Measurements from ENCODE around the gene YY1.

The YY1 gene

GRCh38 chr14:100279563-100279962 is 40.6 kb downstream of the YY1 start:
- Histone ChIP-seq H3K27me3 (ENCODE audit: insufficient read depth, low read length) (no peaks in the 10 kb centered on the region), H4K20me1 (ENCODE audit: insufficient read depth, low read length) (no peaks in the 10 kb centered on the region), H3K36me3 (ENCODE audit: insufficient read depth, low read length) (peaks cover 71% of the 10 kb centered on the region; the same call in 1 of the 2 replicates), H3K27ac (ENCODE audit: low read depth, low read length, poor library complexity, severe bottlenecking) (no peak overlapping the region), H3K79me2 (ENCODE audit: insufficient read depth, low read length) (peaks cover 14% of the 10 kb centered on the region), H3K9me2 (ENCODE audit: low read depth, low read length) (no peaks in the 10 kb centered on the region), H3K4me1 (ENCODE audit: insufficient read depth, low read length, severe bottlenecking) (peaks cover 5% of the 10 kb centered on the region), H3F3A (ENCODE audit: insufficient read depth, low read length) (no peaks in the 10 kb centered on the region), H3K4me3 (ENCODE audit: low read depth, low read length, poor library complexity, severe bottlenecking) (no peak overlapping the region), H3K9ac (ENCODE audit: low read length) (no peak overlapping the region), H3K9me3 (ENCODE audit: low read length) (no peaks in the 10 kb centered on the region), H2AFZ (ENCODE audit: low read length) (no peak overlapping the region), H3K4me2 (ENCODE audit: low read length) (no peak overlapping the region)
- TF ChIP-seq CTCF (IDR thresholded peaks at IDR 0.05; ENCODE audit: low read length), result no peak
- no peak for TF ChIP-seq EZH2 (IDR thresholded peaks at IDR 0.05; ENCODE audit: borderline replicate concordance, low read length)

GRCh38 chr14:100281286-100282082 is 42.5 kb downstream of the YY1 start:
- Histone ChIP-seq H3K27ac (ENCODE audit: low read depth, low read length, poor library complexity, severe bottlenecking) (no peak overlapping the region), H3K4me2 (ENCODE audit: low read length) (no peak overlapping the region), H2AFZ (ENCODE audit: low read length) (no peak overlapping the region), H4K20me1 (ENCODE audit: insufficient read depth, low read length) (no peaks in the 10 kb centered on the region), H3K79me2 (ENCODE audit: insufficient read depth, low read length) (peaks cover 3% of the 10 kb centered on the region; the same call in 1 of the 2 replicates), H3K9me2 (ENCODE audit: low read depth, low read length) (no peaks in the 10 kb centered on the region), H3K27me3 (ENCODE audit: insufficient read depth, low read length) (no peaks in the 10 kb centered on the region), H3F3A (ENCODE audit: insufficient read depth, low read length) (no peaks in the 10 kb centered on the region), H3K36me3 (ENCODE audit: insufficient read depth, low read length) (peaks cover 52% of the 10 kb centered on the region; the same call in 1 of the 2 replicates), H3K4me3 (ENCODE audit: low read depth, low read length, poor library complexity, severe bottlenecking) (no peak overlapping the region), H3K4me1 (ENCODE audit: insufficient read depth, low read length, severe bottlenecking) (peaks cover 14% of the 10 kb centered on the region), H3K9me3 (ENCODE audit: low read length) (no peaks in the 10 kb centered on the region), H3K9ac (ENCODE audit: low read length) (no peak overlapping the region)
- no peak for TF ChIP-seq CTCF (IDR thresholded peaks at IDR 0.05; ENCODE audit: low read length)
- no peak for TF ChIP-seq EZH2 (IDR thresholded peaks at IDR 0.05; ENCODE audit: borderline replicate concordance, low read length)

GRCh38 chr14:100282083-100282350 is 43.1 kb downstream of the YY1 start:
- Histone ChIP-seq H3K4me2 (ENCODE audit: low read length) (no peak overlapping the region), H3K4me1 (ENCODE audit: insufficient read depth, low read length, severe bottlenecking) (peaks cover 14% of the 10 kb centered on the region), H4K20me1 (ENCODE audit: insufficient read depth, low read length) (no peaks in the 10 kb centered on the region), H2AFZ (ENCODE audit: low read length) (no peak overlapping the region), H3K4me3 (ENCODE audit: low read depth, low read length, poor library complexity, severe bottlenecking) (no peak overlapping the region), H3K9me3 (ENCODE audit: low read length) (no peaks in the 10 kb centered on the region), H3K9me2 (ENCODE audit: low read depth, low read length) (no peaks in the 10 kb centered on the region), H3K79me2 (ENCODE audit: insufficient read depth, low read length) (peaks cover 3% of the 10 kb centered on the region; the same call in 1 of the 2 replicates), H3K27me3 (ENCODE audit: insufficient read depth, low read length) (no peaks in the 10 kb centered on the region), H3K36me3 (ENCODE audit: insufficient read depth, low read length) (peaks cover 46% of the 10 kb centered on the region; the same call in 1 of the 2 replicates), H3K27ac (ENCODE audit: low read depth, low read length, poor library complexity, severe bottlenecking) (no peak overlapping the region), H3K9ac (ENCODE audit: low read length) (no peak overlapping the region), H3F3A (ENCODE audit: insufficient read depth, low read length) (no peaks in the 10 kb centered on the region)
- no peak for TF ChIP-seq EZH2 (IDR thresholded peaks at IDR 0.05; ENCODE audit: borderline replicate concordance, low read length)
- no peak for TF ChIP-seq CTCF (IDR thresholded peaks at IDR 0.05; ENCODE audit: low read length)
